Stimulated activated CD4-positive, alpha-beta T cell treated with anti-CD3 and anti-CD28 coated beads, TNF-alpha, amount 100 ng/mL, for 48 hours (primary cell): ENCODE data around the gene TBC1D7.

Experiments
- DNase-seq, 3 donors: peaks; one replicate each; pipeline ENCODE4 v3.0.0-alpha.2; 2020; ENCODE audit warnings: low read depth in 3 of 3

TBC1D7 gene

DNA sequence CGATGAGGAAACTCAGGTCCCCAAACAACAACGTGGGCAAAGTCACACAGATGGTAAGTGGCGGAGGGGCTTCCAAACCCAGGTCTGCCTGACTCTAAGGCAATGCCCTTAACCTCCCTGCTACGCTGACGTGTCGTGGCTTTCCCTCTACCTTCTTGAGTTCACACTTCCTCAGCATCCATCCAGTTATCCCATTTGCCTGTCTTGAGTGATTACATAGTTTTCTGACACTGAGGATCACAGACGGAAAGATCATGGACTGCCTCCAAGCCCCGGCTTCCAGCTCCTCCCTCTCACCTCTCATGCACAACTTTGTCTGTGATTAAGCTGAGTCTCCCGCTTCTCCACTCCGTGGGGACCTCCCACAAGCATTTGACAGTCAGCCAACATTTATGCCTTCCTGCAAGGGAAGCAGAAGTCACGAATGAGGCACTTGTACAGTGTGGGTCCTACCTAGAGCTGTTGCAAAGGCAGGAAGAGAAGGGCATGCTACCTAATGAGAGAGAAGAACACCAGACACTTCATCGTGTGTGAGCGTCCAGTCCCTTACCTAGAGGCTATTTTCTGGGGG, 33.8 kb downstream of the TBC1D7 start:
- DNase-seq, result no peak

DNA sequence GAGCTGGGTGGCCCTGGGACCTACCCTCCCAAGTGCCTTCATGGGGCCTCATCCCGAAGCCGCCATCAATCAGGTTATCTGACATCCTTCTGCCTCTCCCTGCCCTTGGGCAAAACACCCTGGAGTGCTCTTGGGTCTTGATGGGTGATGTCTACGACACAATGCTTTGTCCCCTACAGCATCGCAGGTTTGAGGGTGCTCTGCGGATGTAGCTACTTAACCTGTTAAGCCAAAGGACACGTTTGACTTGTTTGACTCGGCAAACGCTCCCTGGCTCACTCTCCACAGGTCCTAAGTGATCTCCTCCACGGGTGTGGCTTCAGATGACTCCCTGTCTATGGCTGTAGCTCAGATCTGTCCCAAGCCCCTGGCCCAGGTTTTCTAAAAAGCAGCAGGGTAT, 35.6 kb downstream of the TBC1D7 start:
- no peak for DNase-seq

DNA sequence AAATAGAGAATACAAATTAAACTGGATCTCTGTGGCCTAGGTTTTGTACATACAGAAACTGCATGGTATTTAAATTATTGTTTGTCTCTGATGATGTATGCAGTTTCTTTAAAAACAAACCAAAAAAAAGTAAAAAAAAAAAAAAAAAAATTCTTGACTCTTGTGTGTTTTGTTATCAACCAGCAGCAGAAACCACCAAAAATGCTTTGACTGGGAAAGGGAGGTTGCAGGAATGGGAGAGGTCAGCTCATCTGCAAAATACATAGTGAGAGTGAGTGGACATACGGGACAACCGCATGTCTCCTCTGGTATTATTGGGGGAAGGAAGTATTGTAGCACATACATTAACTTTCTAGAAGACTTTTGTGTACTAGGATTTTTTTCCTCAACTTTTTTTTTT, 38.0 kb downstream of the TBC1D7 start:
- no peak for DNase-seq

DNA sequence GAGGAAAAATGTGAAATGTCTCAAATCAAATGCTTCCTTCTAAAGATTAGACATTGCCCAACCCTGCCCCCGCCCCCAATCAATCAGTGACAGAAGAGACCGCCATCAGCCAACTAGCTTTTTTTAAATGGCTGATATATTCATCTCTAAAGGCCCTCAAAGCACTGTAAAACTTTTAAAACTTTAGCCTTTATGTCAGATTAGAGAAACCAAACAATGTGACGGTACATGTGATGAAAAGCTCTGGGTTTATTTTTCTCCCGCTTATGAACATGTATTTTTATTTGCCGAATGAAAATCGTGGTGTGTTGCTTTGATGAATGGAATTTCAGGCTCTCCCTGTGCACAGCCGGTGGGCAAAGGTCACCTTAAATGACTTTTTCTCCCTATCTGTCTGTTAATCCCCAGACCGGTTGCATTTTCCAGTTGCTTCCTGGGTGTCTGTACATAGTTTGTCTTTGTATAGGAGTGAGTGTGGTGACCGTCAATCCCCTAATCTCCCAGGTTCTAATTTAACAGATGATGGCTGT, 38.5 kb downstream of the TBC1D7 start:
- DNase-seq, result no peak

DNA sequence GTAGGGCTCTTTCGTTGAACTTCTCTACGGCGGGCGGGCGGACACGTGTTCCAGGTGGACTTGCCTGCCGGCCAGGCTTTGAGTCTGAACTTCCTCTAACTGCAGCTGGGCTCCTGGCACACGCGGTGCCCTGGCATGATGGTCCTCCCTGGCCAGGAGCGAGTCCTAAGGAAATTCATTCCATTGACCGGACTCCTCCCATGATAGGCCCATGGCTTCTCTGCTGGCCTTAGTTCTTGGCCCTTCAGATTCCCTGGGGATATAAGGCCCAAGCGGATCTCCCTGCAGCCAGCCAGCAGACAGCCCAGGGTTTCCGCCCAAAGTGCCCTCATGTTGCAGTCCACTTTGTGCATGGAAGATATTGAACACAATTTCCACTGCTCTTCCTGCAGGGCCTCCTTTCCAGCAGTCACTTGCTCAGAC, 39.4 kb downstream of the TBC1D7 start:
- DNase-seq, result no peak

DNA sequence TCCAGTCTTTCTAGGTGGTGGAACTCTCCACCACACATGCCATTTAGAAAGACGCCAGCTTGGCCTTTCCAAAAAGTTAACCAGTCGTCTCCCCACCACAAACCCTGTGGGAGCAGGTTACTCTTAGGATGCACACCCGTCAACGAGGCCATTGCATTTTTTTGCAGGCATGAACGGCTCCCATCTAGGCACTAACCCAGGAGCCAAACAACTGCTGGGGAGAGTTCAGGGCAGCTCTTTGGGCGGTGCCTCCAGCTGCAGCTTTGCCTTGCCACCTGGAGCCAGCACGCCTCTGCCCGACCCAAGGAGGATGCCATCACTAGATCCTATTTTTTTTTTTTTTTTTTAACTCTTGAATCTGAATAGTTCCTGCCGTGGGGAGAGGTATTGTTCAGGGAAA, 39.9 kb downstream of the TBC1D7 start:
- no peak for DNase-seq

DNA sequence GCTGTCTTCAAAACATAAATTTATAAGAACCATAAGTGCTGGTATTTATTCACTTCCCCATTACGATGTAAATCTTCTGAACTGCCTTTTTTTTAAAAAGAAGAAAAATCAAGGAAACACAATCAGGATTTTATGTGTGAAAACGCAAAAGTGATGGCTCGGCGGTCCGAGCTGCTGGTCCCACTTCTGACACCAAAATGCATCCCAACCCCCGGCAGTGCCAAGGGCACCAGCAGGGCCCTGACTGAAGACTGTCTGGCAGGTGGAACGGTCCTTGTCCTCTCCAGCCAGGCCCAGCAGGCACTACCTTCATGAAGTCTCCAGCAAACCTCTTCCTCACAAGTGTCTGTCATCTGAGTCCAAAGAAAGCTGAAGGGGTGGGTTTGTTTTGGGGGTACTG, 41.2 kb downstream of the TBC1D7 start:
- DNase-seq, result no peak

DNA sequence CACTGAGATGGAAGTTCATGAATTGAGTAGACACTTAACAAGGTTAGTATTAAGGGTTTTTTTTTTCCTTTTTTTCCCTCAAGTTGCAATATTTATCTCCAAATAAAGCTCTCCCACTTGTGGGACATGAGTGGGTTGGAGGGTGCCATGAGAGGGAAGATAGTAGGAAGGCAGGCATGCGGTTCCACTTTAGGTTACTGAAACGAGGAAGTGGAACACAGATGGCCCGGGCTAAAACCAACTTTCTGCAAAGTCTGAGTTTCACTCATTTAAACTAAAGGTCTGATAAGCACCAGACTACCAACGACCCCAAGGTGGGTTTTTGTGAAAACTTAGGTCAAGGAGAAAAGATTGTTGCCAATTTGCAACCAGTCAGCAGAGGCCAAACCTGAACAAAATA, 42.2 kb downstream of the TBC1D7 start:
- no peak for DNase-seq

DNA sequence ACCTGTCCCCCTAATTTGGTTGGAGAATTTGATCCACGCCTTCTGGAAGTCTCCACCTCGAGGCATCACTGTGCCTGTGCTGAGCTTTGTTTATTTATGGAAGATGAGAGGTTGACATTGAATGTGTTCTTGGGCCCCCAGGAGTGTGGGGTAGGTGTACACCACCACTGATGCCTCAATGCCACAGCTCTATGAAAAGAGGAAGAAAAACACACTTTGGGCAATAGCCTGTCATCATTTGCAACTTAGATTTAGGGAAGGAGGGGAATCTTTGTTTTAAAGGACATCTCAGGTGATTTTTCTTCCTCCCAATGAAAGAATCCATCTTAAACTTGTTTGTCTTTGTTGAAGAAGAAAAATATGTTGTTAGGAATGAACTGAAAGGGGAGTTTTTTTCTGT, 42.6 kb downstream of the TBC1D7 start:
- DNase-seq, result no peak

DNA sequence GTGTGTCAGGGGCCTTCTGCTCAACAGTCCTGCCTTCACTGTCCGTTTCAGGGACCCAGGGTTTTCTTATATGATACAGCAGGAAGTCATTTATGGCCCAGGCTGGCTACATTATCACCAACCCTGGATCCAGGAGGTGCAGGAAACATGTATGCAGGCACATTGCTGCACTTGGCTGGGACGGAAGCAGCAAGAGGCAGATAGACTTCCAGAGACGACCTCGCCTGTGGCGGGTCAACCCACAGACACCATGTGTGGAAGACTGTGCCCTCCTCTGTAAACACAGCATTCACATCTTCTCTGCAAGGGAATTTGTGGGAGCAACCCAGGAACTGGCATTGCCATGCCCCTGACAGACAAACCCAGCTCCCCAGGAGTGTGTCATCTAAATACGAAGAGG, 43.7 kb downstream of the TBC1D7 start:
- DNase-seq, result no peak

DNA sequence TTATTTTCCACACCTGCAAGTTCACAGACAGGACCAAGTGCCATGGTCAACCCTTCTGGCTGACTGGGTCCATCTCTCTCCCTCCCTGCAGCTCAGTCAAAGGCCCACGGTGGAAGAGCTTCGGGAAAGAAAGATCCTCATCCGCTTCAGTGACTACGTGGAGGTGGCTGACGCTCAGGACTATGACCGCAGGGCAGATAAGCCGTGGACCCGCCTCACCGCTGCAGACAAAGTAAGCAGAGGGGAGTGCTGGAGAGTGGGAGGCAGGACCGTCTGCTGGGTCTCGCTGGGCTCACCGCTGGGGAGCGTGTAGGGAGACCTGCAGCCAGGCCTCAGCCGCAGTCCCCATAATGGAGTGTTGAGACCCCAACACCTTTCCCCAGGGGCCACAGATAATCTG, 45.0 kb downstream of the TBC1D7 start:
- no peak for DNase-seq

DNA sequence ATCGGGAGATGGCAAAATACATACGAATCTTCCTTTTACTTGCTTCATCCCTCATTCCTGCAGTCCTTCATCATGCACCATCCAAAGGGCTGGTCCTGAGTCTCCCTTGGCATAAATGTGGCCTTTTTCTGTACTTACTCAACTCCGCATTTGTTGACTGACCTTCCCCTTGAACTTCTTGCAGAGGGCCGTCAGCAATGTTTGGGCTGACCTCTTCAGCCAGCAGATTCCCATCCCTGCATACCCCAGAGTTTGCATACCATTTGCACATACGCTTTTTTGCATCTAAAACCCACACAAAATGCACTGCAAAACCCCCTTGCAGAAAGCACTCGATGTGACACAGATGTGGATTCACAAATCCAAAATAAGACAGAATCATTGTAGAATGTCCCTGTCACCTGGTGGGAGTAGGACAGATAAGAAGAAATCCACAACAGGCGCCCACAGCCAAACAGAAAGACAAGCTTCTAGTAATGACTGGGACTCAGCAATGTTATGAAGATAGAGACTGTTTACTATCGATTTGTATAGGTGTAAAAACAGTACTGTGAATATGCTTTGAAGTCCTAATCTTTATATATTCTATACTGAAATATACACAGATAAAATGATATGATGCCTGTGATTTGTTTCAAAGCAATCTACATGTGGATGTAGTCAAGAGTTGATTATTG, 45.8 kb downstream of the TBC1D7 start:
- DNase-seq, result no peak

DNA sequence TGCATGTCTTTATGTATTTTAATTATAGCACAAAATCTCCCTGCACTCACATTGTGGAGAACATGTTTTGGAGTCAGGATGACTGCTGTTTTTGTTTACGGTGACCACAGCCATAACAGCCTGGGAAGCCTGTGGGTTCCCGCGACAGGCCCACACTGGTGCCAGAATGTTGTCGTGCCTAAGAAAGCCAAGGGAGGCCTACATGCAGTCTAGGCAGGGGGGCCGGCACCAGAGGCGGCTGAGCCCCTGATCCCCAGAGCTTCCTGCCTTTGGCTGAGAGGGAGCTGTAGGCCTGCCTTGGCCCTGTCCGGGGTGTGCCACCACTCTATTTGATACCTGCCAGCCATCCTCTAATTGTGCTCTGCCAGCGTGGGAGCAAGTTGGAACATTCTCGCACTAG, 46.7 kb downstream of the TBC1D7 start:
- DNase-seq, result no peak

DNA sequence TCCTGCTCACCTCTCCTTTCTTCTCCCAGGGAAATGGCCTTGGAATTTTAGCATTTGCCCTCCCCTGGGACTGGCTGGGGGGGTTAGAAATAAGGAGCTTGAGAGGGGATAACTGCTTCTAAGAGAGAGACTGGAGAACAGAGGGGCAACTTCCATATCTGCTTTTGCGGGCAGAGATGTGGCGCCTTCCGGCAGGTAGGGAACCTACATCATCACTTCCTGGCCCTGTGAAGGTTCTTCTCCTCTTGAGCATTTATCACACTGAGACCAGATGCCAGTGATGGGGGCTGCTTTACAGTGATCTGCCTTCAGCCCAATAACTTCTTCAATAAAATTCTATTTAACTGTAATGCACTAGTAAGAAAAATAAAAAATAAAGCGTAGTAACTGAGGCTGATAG, 48.1 kb downstream of the TBC1D7 start:
- DNase-seq, result no peak

DNA sequence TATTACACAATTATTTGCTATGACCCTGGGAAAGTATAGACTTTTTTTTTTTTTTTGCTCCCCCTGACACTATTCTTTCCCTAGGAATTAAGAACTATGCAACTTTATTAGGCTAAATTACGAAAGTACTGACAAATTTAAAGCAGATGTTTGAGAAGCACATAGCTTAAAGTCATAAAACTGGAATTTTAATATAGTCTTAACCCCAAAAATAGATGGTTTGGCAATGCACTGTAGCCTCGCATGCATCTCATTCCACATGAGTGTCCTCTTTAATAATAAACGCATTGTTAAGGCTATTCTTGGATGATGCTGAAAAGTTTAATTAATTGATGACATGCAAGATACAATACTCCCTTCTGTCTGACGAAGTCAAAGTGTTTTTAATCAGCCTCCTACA, 49.3 kb downstream of the TBC1D7 start:
- no peak for DNase-seq

DNA sequence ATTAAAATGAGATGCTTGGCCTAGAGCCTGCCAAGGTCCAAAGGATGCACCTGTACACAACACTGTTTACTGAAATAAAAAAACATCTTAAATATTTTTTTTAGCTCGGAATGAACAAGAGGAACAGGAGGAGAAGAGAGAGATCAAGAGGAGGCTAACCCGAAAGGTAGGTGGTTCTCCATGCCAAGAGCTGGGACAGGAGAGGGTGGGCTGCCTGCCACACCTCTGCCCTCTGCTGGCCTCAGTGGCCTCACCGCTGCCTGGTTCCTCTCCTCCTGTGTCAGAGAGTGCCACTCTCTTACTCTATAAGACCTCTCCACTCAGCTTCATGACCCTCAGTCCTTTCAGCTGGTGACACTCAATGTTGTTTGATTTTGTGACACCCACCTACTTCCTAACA, 50.2 kb downstream of the TBC1D7 start:
- DNase-seq, result no peak

DNA sequence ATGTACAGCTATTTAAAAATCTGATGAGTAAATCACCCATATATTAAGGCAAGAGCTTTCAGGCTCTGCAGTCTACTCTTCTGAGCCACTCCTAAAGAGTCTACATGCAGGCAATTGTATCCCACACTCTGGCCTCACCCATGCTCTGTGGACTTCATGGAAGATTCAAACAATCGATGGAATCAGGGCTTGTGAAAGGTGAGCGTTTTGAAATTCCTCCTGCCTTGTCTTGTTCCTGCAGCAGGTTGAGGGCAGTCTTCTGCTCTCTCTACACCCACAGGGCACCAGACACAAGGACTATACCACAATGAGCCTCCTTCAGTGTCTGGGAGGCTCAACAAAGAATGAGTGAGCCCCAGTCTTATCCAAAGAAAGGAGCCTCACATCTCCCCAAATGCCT, 51.1 kb downstream of the TBC1D7 start:
- DNase-seq, result no peak

DNA sequence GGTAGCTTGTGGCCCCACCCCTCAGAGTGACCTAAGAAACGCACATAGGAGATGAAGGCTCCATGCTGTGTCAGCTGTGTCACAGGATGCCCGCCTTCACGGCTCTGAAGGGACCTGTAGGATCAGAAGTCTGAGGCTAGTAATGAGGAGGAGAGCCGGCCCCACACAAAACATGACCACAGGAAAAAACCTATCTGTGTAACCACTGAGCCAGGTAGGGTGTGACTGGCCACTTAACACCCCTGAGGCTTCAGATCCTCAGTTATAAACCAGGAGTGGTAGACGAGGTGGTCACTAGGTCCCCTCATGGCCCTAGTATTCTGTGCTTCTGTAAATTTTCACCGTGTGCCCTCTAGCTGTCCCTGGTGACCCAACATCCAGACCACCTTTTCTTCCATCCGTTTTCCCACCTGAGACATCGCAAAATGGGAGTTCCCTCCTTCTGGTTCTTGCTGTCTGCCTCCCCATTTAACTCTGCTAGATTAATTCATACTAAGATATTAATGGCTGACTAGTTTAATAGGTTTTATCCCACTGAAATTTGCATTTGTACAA, 52.8 kb downstream of the TBC1D7 start:
- no peak for DNase-seq

DNA sequence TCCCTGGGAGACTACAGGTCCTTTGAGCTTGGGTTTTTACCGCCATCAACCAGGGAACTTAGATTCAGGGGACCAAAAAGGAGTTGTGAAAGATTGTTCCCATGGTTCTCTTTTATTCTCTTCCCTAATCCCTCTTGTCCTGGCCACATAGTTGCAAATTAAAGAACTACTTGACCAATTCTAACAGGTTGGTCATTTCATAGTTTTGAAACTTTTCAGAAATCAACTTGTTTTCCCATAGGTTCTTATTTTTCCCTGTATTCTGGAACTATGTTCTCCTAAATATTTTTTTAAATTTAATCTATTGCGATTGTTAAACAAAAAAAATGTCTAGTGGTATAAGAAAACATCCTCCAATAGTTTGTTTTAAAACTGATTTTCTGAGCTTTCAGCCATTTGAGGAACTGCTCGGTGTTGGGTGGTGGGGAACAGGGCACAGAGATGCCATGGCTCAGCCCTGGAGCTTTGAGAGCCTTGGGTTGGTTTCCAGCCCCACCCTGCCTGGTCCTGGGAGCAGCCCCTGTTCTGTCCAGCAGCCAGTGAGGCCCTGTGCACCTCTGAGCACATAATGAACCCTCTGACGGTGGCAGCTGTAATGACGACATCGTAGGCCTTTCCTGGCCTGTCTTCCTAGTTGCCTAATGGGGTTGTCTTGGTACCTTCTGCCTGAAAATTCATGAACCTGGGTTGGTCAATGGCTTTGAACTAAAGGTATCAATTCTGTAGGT, 53.5 kb downstream of the TBC1D7 start:
- no peak for DNase-seq

DNA sequence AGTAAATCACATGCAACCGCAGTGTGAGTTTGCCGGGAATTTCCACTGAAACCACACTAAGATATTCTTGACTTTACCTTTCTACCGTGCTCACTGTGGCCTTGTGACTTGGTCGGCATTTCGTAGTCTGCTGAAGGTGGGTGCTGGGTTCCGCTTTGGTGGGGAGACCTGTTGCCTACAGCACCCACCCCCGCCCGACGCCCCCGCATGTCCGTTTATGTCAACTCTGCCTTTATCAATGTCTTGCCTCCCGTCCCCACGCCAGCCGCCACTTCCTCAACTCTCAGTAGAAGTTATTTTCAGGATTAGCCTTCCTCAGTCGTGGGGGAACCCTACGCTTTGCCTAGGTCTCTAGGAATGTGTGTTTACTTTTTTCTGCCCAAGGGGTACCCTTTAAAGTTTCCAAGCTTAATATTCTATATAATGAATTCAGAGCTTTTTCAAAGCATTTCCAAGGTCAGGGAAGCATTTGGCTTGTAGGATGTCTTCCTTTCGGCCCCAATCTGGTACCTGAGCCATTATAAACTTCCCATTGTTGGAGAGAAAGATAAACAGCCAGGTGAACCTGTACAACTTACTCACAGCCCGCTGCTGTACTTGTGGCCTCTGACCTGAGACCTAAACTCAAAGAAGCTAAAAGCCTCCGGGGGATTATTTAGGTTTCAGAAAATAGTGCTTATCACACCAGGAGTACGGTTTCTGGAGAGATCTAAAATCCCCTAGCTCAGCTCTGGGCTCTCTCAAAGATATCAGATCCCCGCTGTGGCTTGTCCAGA, 54.2 kb downstream of the TBC1D7 start:
- DNase-seq, result peak; percentile 6 to 38 (median 29)

DNA sequence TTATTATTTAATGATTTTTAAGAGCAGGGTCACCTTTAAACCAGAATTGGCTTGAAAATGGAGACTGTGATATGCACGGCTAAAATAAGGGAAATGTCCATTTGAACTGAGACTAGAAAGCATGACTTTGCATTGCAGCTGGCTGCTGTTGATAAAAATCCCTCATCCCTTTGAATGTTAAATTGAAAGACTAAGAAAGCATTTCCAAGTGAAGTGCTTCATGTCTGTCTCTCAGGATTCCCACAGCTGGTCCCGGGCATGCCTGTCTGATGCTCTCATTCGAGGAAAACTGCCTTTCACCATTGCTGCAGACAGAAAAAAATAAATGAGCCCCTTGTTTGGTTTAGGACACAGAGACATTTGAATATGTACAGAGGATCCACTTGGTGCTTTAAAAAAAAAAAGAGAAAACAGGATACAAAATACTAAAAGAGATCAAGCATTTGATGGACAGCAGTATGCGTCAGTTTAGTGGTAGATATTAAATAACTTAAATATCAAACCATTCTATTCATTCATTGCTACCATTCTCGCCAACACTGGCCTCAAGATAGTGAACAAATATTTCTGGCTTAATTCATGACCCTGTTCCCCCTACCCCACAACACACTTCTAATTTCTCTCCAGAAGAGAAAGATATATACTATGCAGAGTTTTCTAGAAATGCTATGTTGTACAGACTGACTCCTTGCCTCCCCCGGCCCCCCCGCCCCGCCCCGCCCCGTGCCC, 55.0 kb downstream of the TBC1D7 start:
- no peak for DNase-seq
